HCT116 (cell line): Measurements from ENCODE around the gene SLC6A12. TPM values are rescaled to one million over a fixed set of nuclear protein-coding genes. Genes with fewer than 3 reads are reported as not detected.

Experiments
- ATAC-seq: fragments of 200-7000 bp; cut with Tn5 transposase; 2 replicates; pipeline ENCODE4 v1.9.1; 2020; ENCODE audit warnings: mild to moderate bottlenecking, moderate library complexity
- BruUV-seq: library from RNA; stranded (reverse); fragments of 400-500 nt; replicated peaks from 2 replicates; lab custom pipeline; 2021; lab: Mats Ljungman, UMichigan
- CTCF ChIA-PET: fragments of 300-600 bp; sonication (Branson Sonifier 250); formaldehyde crosslinking; loops from one replicate; lab custom pipeline; 2021; ENCODE audit warnings: antibody characterized with exemption; lab: Charles Lee
- POLR2A ChIA-PET: fragments of 300-600, 350-600 bp; sonication (Branson Sonifier 250); formaldehyde crosslinking; loops from one replicate; lab custom pipeline; 2021; ENCODE audit warnings: antibody characterized with exemption; lab: Charles Lee
- RAD21 ChIA-PET, 2 experiments: fragments of 300-600 bp; sonication (Branson Sonifier 250); formaldehyde crosslinking; loops; one replicate each; lab custom pipeline; 2023; ENCODE audit warnings: low total read pairs in 2 of 2; ENCODE audit not compliant: uncharacterized antibody in 2 of 2, unreplicated experiment in 2 of 2, low non-redundant PET in 1 of 2; lab: Charles Lee
- DNase-seq: peaks from one replicate; pipeline ENCODE4 v3.0.0-alpha.2; 2010; ENCODE audit warnings: low read depth, low spot score
- H2AFZ ChIP-seq: fragments of 200-600 bp; shearing (Covaris generic), sonication (generic); 2 replicates; pipeline ENCODE4 v1.6.1; 2017; ENCODE audit warnings: low read depth, mixed run types, mixed read lengths, antibody characterized with exemption, low read length; ENCODE audit not compliant: poor library complexity, severe bottlenecking
- H3K27ac ChIP-seq: 2 replicates; pipeline ENCODE4 v1.5.1; 2012; ENCODE audit warnings: low read depth, low read length
- H3K27me3 ChIP-seq: fragments of 200-600 bp; sonication (generic); 2 replicates; pipeline ENCODE4 v1.6.1; 2016; ENCODE audit warnings: mixed run types, low read length, mixed read lengths; ENCODE audit not compliant: insufficient read depth
- H3K36me3 ChIP-seq, 2 experiments: fragments of 200-500 bp in 1 of 2; fragments of 200-600 bp in 1 of 2; sonication (Bioruptor generic) in 1 of 2; sonication (generic) in 1 of 2; 2 replicates each; pipeline versions ENCODE4 v1.5.1 to v1.6.1; 2014 to 2016; ENCODE audit warnings: low read length in 2 of 2, inconsistent platforms in 1 of 2, mixed read lengths in 1 of 2, mixed run types in 1 of 2; ENCODE audit not compliant: insufficient read depth in 2 of 2, control insufficient read depth in 1 of 2
- H3K4me1 ChIP-seq, 2 experiments: fragments of 200-600 bp in 1 of 2; sonication (generic) in 1 of 2; 2 replicates each; pipeline versions ENCODE4 v1.5.1 to v1.6.1; 2012 to 2017; ENCODE audit warnings: low read length in 2 of 2, inconsistent platforms in 1 of 2, mild to moderate bottlenecking in 1 of 2, mixed read lengths in 1 of 2, mixed run types in 1 of 2, moderate library complexity in 1 of 2; ENCODE audit not compliant: insufficient read depth in 2 of 2, control insufficient read depth in 1 of 2
- H3K4me2 ChIP-seq: fragments of 200-600 bp; sonication (generic); 2 replicates; pipeline ENCODE4 v1.6.1; 2017; ENCODE audit warnings: mixed run types, low read length, mixed read lengths
- H3K4me3 ChIP-seq, 2 experiments: fragments of 200-600 bp in 1 of 2; sonication (generic) in 1 of 2; replicated peaks in 1 of 2; 2 replicates each; pipeline ENCODE4 v1.5.1; 2011 to 2016; ENCODE audit warnings: low read length in 2 of 2, control low read depth in 1 of 2, low read depth in 1 of 2, mild to moderate bottlenecking in 1 of 2, mixed read lengths in 1 of 2, mixed run types in 1 of 2
- H3K79me2 ChIP-seq: fragments of 200-600 bp; sonication (generic); 2 replicates; pipeline ENCODE4 v1.6.1; 2017; ENCODE audit warnings: mild to moderate bottlenecking, mixed run types, low read length, moderate library complexity, mixed read lengths; ENCODE audit not compliant: insufficient read depth
- H3K9ac ChIP-seq: fragments of 200-600 bp; sonication (generic); 2 replicates; pipeline ENCODE4 v1.6.1; 2016; ENCODE audit warnings: low read length, mixed read lengths
- H3K9me2 ChIP-seq: fragments of 200-600 bp; sonication (generic), shearing (Covaris generic); 2 replicates; pipeline ENCODE4 v1.6.1; 2017; ENCODE audit warnings: mixed run types, mild to moderate bottlenecking, moderate library complexity; ENCODE audit not compliant: insufficient read depth
- H3K9me3 ChIP-seq, 2 experiments: fragments of 200-500 bp in 1 of 2; fragments of 200-600 bp in 1 of 2; sonication (Bioruptor generic) in 1 of 2; sonication (generic) in 1 of 2; 2 replicates each; pipeline ENCODE4 v1.6.1; 2014 to 2017; ENCODE audit warnings: low read length in 2 of 2, mixed read lengths in 2 of 2, inconsistent platforms in 1 of 2, low read depth in 1 of 2, mild to moderate bottlenecking in 1 of 2, mixed run types in 1 of 2, moderate library complexity in 1 of 2; ENCODE audit not compliant: control insufficient read depth in 1 of 2, insufficient read depth in 1 of 2
- H4K20me1 ChIP-seq: fragments of 200-600 bp; sonication (generic), shearing (Covaris generic); 2 replicates; pipeline ENCODE4 v1.6.1; 2017; ENCODE audit warnings: mixed run types, mild to moderate bottlenecking, moderate library complexity; ENCODE audit not compliant: insufficient read depth
- CBX3 ChIP-seq: IDR thresholded peaks from 2 replicates; pipeline ENCODE4 v1.6.1; 2012; ENCODE audit warnings: low read depth
- CEBPB ChIP-seq: IDR thresholded peaks from 2 replicates; pipeline ENCODE4 v1.6.1; 2012; ENCODE audit warnings: low read depth
- CTCF ChIP-seq, 3 experiments: fragments of 200-600 bp in 1 of 3; sonication (generic) in 1 of 3; IDR thresholded peaks in 2 of 3; conservative IDR thresholded peaks in 1 of 3; 2 replicates each; pipeline ENCODE4 v1.5.1; 2012 to 2017; ENCODE audit warnings: low read depth in 2 of 3, low read length in 2 of 3, antibody characterized with exemption in 1 of 3, borderline replicate concordance in 1 of 3, control low read depth in 1 of 3, mild to moderate bottlenecking in 1 of 3, mixed read lengths in 1 of 3, mixed run types in 1 of 3, moderate library complexity in 1 of 3; ENCODE audit not compliant: insufficient read depth in 1 of 3
- EGR1 ChIP-seq: IDR thresholded peaks from 2 replicates; pipeline ENCODE4 v1.6.1; 2012; ENCODE audit warnings: low read depth
- EZH2 ChIP-seq: fragments of 200-600 bp; sonication (generic); IDR thresholded peaks from 2 replicates; pipeline ENCODE4 v1.6.1; 2017; ENCODE audit warnings: antibody characterized with exemption, mixed run types
- EZH2phosphoT487 ChIP-seq: fragments of 200-600 bp; IDR thresholded peaks from 2 replicates; pipeline ENCODE4 v1.6.1; 2018; ENCODE audit warnings: antibody characterized with exemption, borderline replicate concordance
- FOSL1 ChIP-seq: IDR thresholded peaks from 2 replicates; pipeline ENCODE4 v1.6.1; 2012; ENCODE audit warnings: low read depth
- MAX ChIP-seq: IDR thresholded peaks from 2 replicates; pipeline ENCODE4 v1.6.1; 2012
- POLR2AphosphoS5 ChIP-seq: IDR thresholded peaks from 2 replicates; pipeline ENCODE4 v1.6.1; 2011; ENCODE audit warnings: mild to moderate bottlenecking, low read depth, low read length, moderate library complexity
- RAD21 ChIP-seq: IDR thresholded peaks from 2 replicates; pipeline ENCODE4 v1.6.1; 2012; ENCODE audit warnings: low read depth, mild to moderate bottlenecking
- REST ChIP-seq: IDR thresholded peaks from 2 replicates; pipeline ENCODE4 v1.6.1; 2012; ENCODE audit warnings: low read depth
- SIN3A ChIP-seq: IDR thresholded peaks from 2 replicates; pipeline ENCODE4 v1.6.1; 2012; ENCODE audit warnings: low read depth
- SP1 ChIP-seq: IDR thresholded peaks from 2 replicates; pipeline ENCODE4 v1.6.1; 2012; ENCODE audit warnings: low read depth
- SRF ChIP-seq: IDR thresholded peaks from 2 replicates; pipeline ENCODE4 v1.6.1; 2012; ENCODE audit warnings: low read depth
- TCF7L2 ChIP-seq: IDR thresholded peaks from 2 replicates; pipeline ENCODE4 v1.7.0; 2011; ENCODE audit warnings: borderline replicate concordance, inconsistent platforms; ENCODE audit not compliant: insufficient read depth, insufficient read length; ENCODE audit errors: extremely low read depth
- YY1 ChIP-seq: IDR thresholded peaks from 2 replicates; pipeline ENCODE4 v1.6.1; 2011; ENCODE audit warnings: low read length, low read depth, moderate library complexity, mild to moderate bottlenecking; ENCODE audit not compliant: insufficient replicate concordance; ENCODE audit errors: extremely low read depth
- ZBTB33 ChIP-seq: IDR thresholded peaks from 2 replicates; pipeline ENCODE4 v1.6.1; 2011; ENCODE audit warnings: mild to moderate bottlenecking, low read length, moderate library complexity; ENCODE audit not compliant: insufficient replicate concordance; ENCODE audit errors: extremely low read depth
- ZFX ChIP-seq: fragments of 450-650 bp; IDR thresholded peaks from 2 replicates; pipeline ENCODE4 v1.6.1; 2017
- ZNF274 ChIP-seq: fragments of 200-500 bp; sonication (Bioruptor generic); IDR thresholded peaks from 2 replicates; pipeline ENCODE4 v1.6.1; 2014; ENCODE audit warnings: mild to moderate bottlenecking, low read depth, low read length, inconsistent platforms
- intact Hi-C: fragments of 100-400 bp; cut with micrococcal nuclease; formaldehyde crosslinking; loops from 2 replicates; pipeline ENCODE4 v1.10.0; 2022
- total RNA-seq: library from RNA; stranded (reverse); gene quantifications from one replicate; pipeline ENCODE4 v1.2.1, GENCODE V29; 2021; ENCODE audit not compliant: unreplicated experiment

SLC6A12 gene
- total RNA-seq, 1 experiment from 2014 or later: 0.64 TPM

GRCh38 chr12:234891-235415 is 21.0 kb upstream of the SLC6A12 start:
- Histone ChIP-seq H3K4me1 (no peaks in the 10 kb centered on the region), H3K36me3 (no peaks in the 10 kb centered on the region), H3K9ac (no peak overlapping the region), H3K9me3 (peaks cover 6 to 7% of the 10 kb centered on the region in 2 experiments; a peak in 2 of 4 replicates), H3K4me2 (no peak overlapping the region), H3K27me3 (no peaks in the 10 kb centered on the region), H2AFZ (no peak overlapping the region), H3K27ac (no peak overlapping the region), H4K20me1 (no peaks in the 10 kb centered on the region), H3K79me2 (no peaks in the 10 kb centered on the region), H3K4me3 (no peak overlapping the region), H3K9me2 (no peaks in the 10 kb centered on the region)
- ATAC-seq (no peak), DNase-seq (no peak)
- no TSS peak for BruUV-seq
- CTCF ChIA-PET: no interaction called here
- intact Hi-C loops: no loop called here
- POLR2A ChIA-PET: no interaction called here
- TF ChIP-seq ZFX (no peak), SRF (no peak), RAD21 (no peak), CEBPB (no peak), SP1 (no peak), CBX3 (no peak), ZNF274 (no peak), POLR2AphosphoS5 (no peak), TCF7L2 (no peak), SIN3A (no peak), MAX (no peak), EGR1 (no peak), ZBTB33 (no peak), YY1 (no peak), CTCF (IDR thresholded peaks at IDR 0.05 in 2 of 3, conservative IDR thresholded peaks at IDR 0.05 in 1 of 3; ENCODE audit: borderline replicate concordance in 1 of 3, insufficient read depth in 1 of 3, low read depth in 2 of 3, low read length in 2 of 3) (no peak), FOSL1 (no peak), REST (no peak), EZH2phosphoT487 (no peak), EZH2 (no peak)
- RAD21 ChIA-PET: no interaction called here
